MM.1S (cell line): ENCODE results near the gene SULF2.

Experiments
- DNase-seq: peaks from one replicate; pipeline ENCODE4 v3.0.0-alpha.2; 2015
- H2AFZ ChIP-seq: fragments of 300-600 bp; sonication (generic); 2 replicates; pipeline ENCODE4 v1.6.0; 2016; ENCODE audit warnings: antibody characterized with exemption, low read length
- H3F3A ChIP-seq: fragments of 300-600 bp; sonication (generic); 2 replicates; pipeline ENCODE4 v1.6.1; 2016; ENCODE audit warnings: mild to moderate bottlenecking, antibody characterized with exemption, low read length, moderate library complexity, mixed read lengths; ENCODE audit not compliant: insufficient read depth
- H3K27ac ChIP-seq: fragments of 300-600 bp; sonication (generic); 2 replicates; pipeline ENCODE4 v1.5.1; 2016; ENCODE audit warnings: mild to moderate bottlenecking, low read length
- H3K27me3 ChIP-seq: fragments of 300-600 bp; sonication (generic); replicated peaks from 2 replicates; pipeline ENCODE4 v1.6.0; 2016; ENCODE audit warnings: low read length; ENCODE audit not compliant: insufficient read depth
- H3K36me3 ChIP-seq: fragments of 300-600 bp; sonication (generic); replicated peaks from 2 replicates; pipeline ENCODE4 v1.6.1; 2016; ENCODE audit warnings: mild to moderate bottlenecking, low read length, mixed read lengths; ENCODE audit not compliant: insufficient read depth
- H3K4me1 ChIP-seq: fragments of 300-600 bp; sonication (generic); 2 replicates; pipeline ENCODE4 v1.6.1; 2016; ENCODE audit warnings: low read length, mixed read lengths
- H3K4me2 ChIP-seq: fragments of 300-600 bp; sonication (generic); 2 replicates; pipeline ENCODE4 v1.6.0; 2016; ENCODE audit warnings: low read depth, low read length
- H3K4me3 ChIP-seq: fragments of 300-600 bp; sonication (generic); 2 replicates; pipeline ENCODE4 v1.5.1; 2016; ENCODE audit warnings: low read length, mixed read lengths
- H3K79me2 ChIP-seq: fragments of 300-600 bp; sonication (generic); 2 replicates; pipeline ENCODE4 v1.6.1; 2016; ENCODE audit warnings: mixed run types, low read length, mixed read lengths
- H3K9ac ChIP-seq: fragments of 300-600 bp; sonication (generic); 2 replicates; pipeline ENCODE4 v1.6.1; 2016; ENCODE audit warnings: low read length, mixed read lengths
- H3K9me2 ChIP-seq: fragments of 300-600 bp; sonication (generic); replicated peaks from 2 replicates; pipeline ENCODE4 v1.6.1; 2016; ENCODE audit warnings: mild to moderate bottlenecking, low read length, mixed read lengths; ENCODE audit not compliant: insufficient read depth
- H3K9me3 ChIP-seq: fragments of 300-600 bp; sonication (generic); replicated peaks from 2 replicates; pipeline ENCODE4 v1.6.1; 2016; ENCODE audit warnings: mild to moderate bottlenecking, low read length, mixed read lengths; ENCODE audit not compliant: insufficient read depth
- H4K20me1 ChIP-seq: fragments of 300-600 bp; sonication (generic); 2 replicates; pipeline ENCODE4 v1.6.1; 2016; ENCODE audit warnings: mild to moderate bottlenecking, low read length, moderate library complexity, mixed read lengths; ENCODE audit not compliant: insufficient read depth
- EZH2 ChIP-seq: fragments of 300-600 bp; sonication (generic); optimal IDR thresholded peaks from 2 replicates; pipeline ENCODE3; 2017; ENCODE audit warnings: low read depth, mild to moderate bottlenecking, antibody characterized with exemption, low read length, mixed read lengths
- EZH2phosphoT487 ChIP-seq: fragments of 300-600 bp; sonication (generic); IDR thresholded peaks from 2 replicates; pipeline ENCODE4 v1.6.1; 2018; ENCODE audit warnings: antibody characterized with exemption, low read length
- TF ChIP-seq, protein P1 (sequence below): fragments of 300-600 bp; sonication (generic); IDR thresholded peaks from 2 replicates; pipeline ENCODE4 v1.5.1; 2016; ENCODE audit warnings: antibody characterized with exemption, low read length, mixed read lengths

Gene SULF2

DNA sequence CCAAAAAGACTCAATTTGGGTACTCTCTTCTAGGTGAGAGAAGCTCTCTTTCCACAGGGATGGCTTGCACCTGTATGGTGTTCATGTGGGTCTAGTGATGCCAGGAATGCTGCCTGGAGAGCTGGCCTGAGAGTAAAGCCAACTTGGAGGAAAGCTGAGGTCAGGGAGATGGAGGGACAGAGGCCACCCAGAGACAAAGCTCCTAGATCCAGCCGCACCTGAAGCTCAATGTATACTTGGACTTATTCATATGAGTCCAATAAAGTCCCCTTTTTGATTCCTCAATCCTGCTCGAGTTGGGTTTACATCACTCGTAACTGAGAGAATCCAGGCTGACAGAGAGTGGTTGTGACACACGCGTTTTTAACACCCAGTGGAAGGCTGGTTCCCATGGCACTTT is 33.8 kb downstream of the SULF2 start:
- Histone ChIP-seq H3K9ac (no peak overlapping the region), H3K27ac (no peak overlapping the region), H3K79me2 (peaks cover 96% of the 10 kb centered on the region), H3K4me1 (peaks cover 14% of the 10 kb centered on the region), H3K4me2 (no peak overlapping the region), H3K27me3 (no peaks in the 10 kb centered on the region), H3K9me3 (no peaks in the 10 kb centered on the region), H3K36me3 (peaks cover 14% of the 10 kb centered on the region; the same call in 1 of the 2 replicates), H3F3A (peaks cover 3% of the 10 kb centered on the region; the same call in 1 of the 2 replicates), H3K4me3 (no peak overlapping the region), H3K9me2 (no peaks in the 10 kb centered on the region), H4K20me1 (no peaks in the 10 kb centered on the region), H2AFZ (no peak overlapping the region)
- no peak for DNase-seq
- TF ChIP-seq, protein P1, sequence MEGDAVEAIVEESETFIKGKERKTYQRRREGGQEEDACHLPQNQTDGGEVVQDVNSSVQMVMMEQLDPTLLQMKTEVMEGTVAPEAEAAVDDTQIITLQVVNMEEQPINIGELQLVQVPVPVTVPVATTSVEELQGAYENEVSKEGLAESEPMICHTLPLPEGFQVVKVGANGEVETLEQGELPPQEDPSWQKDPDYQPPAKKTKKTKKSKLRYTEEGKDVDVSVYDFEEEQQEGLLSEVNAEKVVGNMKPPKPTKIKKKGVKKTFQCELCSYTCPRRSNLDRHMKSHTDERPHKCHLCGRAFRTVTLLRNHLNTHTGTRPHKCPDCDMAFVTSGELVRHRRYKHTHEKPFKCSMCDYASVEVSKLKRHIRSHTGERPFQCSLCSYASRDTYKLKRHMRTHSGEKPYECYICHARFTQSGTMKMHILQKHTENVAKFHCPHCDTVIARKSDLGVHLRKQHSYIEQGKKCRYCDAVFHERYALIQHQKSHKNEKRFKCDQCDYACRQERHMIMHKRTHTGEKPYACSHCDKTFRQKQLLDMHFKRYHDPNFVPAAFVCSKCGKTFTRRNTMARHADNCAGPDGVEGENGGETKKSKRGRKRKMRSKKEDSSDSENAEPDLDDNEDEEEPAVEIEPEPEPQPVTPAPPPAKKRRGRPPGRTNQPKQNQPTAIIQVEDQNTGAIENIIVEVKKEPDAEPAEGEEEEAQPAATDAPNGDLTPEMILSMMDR = no peak
- TF ChIP-seq EZH2phosphoT487 (no peak), EZH2 (no peak)

DNA sequence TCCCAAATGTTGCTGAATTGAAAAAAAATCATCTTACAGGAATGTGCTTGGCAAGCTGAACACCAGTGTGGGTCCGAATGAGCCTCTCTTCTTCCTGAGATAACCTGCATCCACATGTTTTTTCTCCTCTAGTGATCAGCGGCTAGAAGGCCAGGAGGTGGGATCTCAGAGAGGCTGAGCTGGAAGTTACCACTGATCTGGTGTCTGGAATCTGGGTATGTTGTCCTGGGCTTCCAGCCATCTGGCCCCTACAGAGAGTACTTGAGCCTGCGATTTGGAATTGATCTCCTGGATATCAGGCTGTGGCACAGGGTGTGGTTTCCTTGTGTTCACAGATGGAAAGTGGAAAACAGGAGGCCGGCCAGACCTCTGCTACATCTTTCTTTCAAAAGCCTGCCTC is 35.9 kb downstream of the SULF2 start:
- H3K4me3 ChIP-seq = no peak overlapping the region

DNA sequence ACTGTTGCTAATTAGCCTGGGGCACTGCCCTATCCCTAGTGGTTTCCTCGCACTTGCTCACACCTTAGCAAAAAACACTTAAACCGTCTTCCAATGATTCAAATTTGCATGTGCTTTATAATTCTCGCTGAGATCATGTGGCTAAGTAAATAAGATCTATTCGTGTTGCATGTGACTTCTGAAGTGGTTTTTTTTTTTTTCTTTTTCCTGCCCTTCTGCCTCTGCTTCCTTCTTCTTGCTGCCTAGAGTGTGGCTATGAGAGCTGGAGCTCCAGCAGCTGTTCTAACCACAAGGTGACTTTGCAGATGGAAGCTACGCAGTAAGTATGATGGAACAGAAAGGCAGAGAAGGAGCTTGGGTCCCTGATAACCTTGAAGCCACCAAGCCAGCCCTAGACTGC is 36.5 kb downstream of the SULF2 start:
- Histone ChIP-seq H3K79me2 (peaks cover 91% of the 10 kb centered on the region), H3K4me1 (peaks cover 14% of the 10 kb centered on the region), H3K9me2 (no peaks in the 10 kb centered on the region), H3K9me3 (no peaks in the 10 kb centered on the region), H4K20me1 (no peaks in the 10 kb centered on the region), H3K27ac (peak overlapping the region; percentile 46; the same call in 1 of the 2 replicates), H3K9ac (no peak overlapping the region), H3K4me2 (no peak overlapping the region), H3F3A (peaks cover 3% of the 10 kb centered on the region; the same call in 1 of the 2 replicates), H3K4me3 (no peak overlapping the region), H3K36me3 (peaks cover 7% of the 10 kb centered on the region; the same call in 1 of the 2 replicates), H3K27me3 (no peaks in the 10 kb centered on the region), H2AFZ (no peak overlapping the region)
- TF ChIP-seq EZH2phosphoT487 = no peak
- no peak for TF ChIP-seq EZH2
- TF ChIP-seq, protein P1 = no peak
- no peak for DNase-seq

More for the DNA sequence above, 35.9 kb downstream of the SULF2 start:
- no peak overlapping the region for H3K9ac ChIP-seq
- peaks cover 14% of the 10 kb centered on the region for H3K4me1 ChIP-seq
- H4K20me1 ChIP-seq = no peaks in the 10 kb centered on the region
- H3K79me2 ChIP-seq = peaks cover 91% of the 10 kb centered on the region
- H3F3A ChIP-seq = peaks cover 3% of the 10 kb centered on the region; the same call in 1 of the 2 replicates
- H3K4me2 ChIP-seq = no peak overlapping the region
- H3K9me3 ChIP-seq = no peaks in the 10 kb centered on the region
- peaks cover 9% of the 10 kb centered on the region; the same call in 1 of the 2 replicates for H3K36me3 ChIP-seq
- TF ChIP-seq EZH2phosphoT487 (no peak), EZH2 (no peak)
- TF ChIP-seq, protein P1 = no peak
- peak overlapping the region; percentile 46; the same call in 1 of the 2 replicates for H3K27ac ChIP-seq
- H3K9me2 ChIP-seq = no peaks in the 10 kb centered on the region
- no peak for DNase-seq
- no peaks in the 10 kb centered on the region for H3K27me3 ChIP-seq
- no peak overlapping the region for H2AFZ ChIP-seq
